ENCODE results near the gene FOXP3.

The FOXP3 gene

DNA sequence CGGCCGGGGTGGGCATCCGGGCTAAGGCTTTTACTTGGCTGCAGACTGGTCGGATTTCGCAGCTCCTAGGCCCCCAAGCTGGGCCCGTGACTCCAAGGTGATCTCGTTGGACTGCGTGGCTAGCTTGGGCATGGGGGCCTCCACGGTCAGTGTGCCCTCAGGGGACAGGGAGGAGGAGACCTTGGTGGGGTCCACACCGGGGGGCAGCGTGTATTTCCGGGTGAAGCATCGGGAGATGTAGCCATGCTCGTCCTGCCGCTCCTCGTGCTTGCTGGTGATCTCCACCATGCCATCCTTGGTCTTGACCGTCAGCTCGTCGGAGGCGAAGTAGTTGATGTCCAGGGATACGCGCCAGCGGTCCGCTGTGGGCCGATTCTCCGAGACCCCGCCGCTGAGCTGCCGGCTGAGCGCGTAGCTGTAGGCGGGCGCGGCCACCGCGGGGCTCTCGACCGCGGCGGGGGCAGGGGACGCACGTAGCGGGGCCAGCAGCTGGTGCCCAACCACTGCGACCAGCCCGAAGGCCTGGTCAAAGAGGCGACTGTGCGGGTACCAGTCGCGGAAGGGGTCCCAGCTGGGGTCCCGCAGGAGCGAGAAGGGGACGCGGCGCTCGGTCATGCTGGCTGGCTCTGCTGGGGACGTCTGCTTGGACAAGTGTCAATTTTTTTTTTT, 30.5 kb downstream of the FOXP3 start:
- TF ChIP-seq, protein P1, sequence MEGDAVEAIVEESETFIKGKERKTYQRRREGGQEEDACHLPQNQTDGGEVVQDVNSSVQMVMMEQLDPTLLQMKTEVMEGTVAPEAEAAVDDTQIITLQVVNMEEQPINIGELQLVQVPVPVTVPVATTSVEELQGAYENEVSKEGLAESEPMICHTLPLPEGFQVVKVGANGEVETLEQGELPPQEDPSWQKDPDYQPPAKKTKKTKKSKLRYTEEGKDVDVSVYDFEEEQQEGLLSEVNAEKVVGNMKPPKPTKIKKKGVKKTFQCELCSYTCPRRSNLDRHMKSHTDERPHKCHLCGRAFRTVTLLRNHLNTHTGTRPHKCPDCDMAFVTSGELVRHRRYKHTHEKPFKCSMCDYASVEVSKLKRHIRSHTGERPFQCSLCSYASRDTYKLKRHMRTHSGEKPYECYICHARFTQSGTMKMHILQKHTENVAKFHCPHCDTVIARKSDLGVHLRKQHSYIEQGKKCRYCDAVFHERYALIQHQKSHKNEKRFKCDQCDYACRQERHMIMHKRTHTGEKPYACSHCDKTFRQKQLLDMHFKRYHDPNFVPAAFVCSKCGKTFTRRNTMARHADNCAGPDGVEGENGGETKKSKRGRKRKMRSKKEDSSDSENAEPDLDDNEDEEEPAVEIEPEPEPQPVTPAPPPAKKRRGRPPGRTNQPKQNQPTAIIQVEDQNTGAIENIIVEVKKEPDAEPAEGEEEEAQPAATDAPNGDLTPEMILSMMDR (IDR thresholded peaks at IDR 0.05; ENCODE audit: low read depth, low read length, missing control alignments) = no peak
- in situ Hi-C loops (cut with HindIII; ENCODE audit: low pct_ligation_motif_present, low sequenced_read_pairs) = no loop called here

GRCh38 chrX:49233176-49233575, 31.3 kb downstream of the FOXP3 start, which contains the start of gene CACNA1F:
CACNA1F (minus strand) TSS chrX:49233340; CDS start chrX:49233309, 31 bp downstream.
- Histone ChIP-seq H3K27me3 (replicated peaks) (no peaks in the 10 kb centered on the region), H3K4me3 (ENCODE audit: low read depth, low read length) (no peak within 1 kb of the TSS), H3K27ac (no peak within 1 kb of the TSS), H3K36me3 (replicated peaks) (no peaks in the 10 kb centered on the region)
- TF ChIP-seq, protein P1 (IDR thresholded peaks at IDR 0.05; ENCODE audit: low read depth, low read length, missing control alignments) = no peak
- in situ Hi-C loops (cut with HindIII; ENCODE audit: low pct_ligation_motif_present, low sequenced_read_pairs) = no loop called here
- no peak for DNase-seq

More for the DNA sequence above, 30.5 kb downstream of the FOXP3 start:
- H3K27me3 ChIP-seq (replicated peaks) = no peaks in the 10 kb centered on the region
- H3K36me3 ChIP-seq (replicated peaks) = no peaks in the 10 kb centered on the region
- peak overlapping the region; percentile 12 for H3K4me3 ChIP-seq (ENCODE audit: low read depth, low read length)
- no peak for DNase-seq
- H3K27ac ChIP-seq = no peak overlapping the region

DNA sequence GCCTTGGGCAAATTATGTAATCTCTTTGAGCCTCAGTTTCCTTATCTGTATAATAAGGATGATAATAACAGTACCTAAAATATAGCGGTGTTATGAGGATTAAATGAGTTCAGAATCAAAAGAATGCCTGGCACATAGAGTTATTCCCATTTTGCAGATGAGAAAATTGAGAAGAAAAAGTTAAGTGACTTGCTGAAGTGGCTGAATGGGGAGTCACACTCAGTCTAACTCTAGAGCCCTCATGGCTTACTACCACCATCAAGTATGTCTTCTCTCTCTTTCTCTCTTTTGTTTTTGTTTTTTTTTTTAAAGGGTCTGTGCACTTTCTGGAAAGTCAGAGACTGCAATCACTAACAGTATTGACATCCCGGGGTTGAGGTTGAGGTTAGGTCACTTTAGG, 32.0 kb downstream of the FOXP3 start:
- TF ChIP-seq, protein P1 (IDR thresholded peaks at IDR 0.05; ENCODE audit: low read depth, low read length, missing control alignments) = no peak
- in situ Hi-C loops (cut with HindIII; ENCODE audit: low pct_ligation_motif_present, low sequenced_read_pairs) = no loop called here
- Histone ChIP-seq H3K4me3 (ENCODE audit: low read depth, low read length) (no peak overlapping the region), H3K27ac (no peak overlapping the region), H3K36me3 (replicated peaks) (no peaks in the 10 kb centered on the region), H3K27me3 (replicated peaks) (no peaks in the 10 kb centered on the region)
- DNase-seq = no peak

- no peaks in the 10 kb centered on the region for H3K36me3 ChIP-seq (replicated peaks)
- TF ChIP-seq, protein P1 (IDR thresholded peaks at IDR 0.05; ENCODE audit: low read depth, low read length, missing control alignments) = no peak
- no peak for DNase-seq
- no peak overlapping the region for H3K27ac ChIP-seq
- in situ Hi-C loops (cut with HindIII; ENCODE audit: low pct_ligation_motif_present, low sequenced_read_pairs) = no loop called here
- H3K27me3 ChIP-seq (replicated peaks) = no peaks in the 10 kb centered on the region
- no peak overlapping the region for H3K4me3 ChIP-seq (ENCODE audit: low read depth, low read length)
These were observed 33.0 kb downstream of the FOXP3 start for GRCh38 chrX:49231333-49232000.

DNA sequence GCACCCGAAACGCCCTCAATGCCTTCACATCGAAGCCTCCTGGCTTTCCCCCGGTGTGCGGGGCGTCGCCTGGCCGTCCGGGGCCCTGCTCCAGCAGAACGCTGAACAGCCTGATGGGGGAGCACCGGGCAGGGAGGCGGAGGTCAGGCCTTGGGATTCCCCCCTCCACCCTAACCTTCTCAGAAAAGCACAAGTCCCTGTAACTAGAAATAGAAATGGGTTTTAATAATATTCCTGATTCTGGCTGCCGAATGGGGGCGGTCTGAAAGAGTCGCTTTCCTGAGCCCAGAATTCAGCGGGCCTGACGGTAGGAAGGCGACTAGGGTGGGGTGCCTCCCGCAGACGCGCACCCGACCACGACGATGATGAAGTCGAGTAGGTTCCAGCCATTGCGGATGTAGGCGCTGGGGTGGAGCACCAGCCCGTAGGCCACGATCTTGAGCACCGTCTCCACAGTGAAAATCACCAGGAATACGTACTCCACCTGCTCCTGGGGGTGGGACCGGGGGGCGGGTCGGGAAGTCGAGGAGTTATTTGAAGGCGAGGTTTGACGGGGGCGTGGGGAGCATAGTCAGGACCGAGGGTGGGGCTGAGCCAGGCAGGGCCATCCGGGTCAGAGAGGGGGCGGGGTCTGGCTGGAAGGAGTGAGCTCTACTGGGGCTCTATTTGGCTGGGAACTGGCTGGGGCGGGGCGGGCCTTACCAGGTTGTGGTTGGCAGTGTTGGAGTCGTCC, 33.8 kb downstream of the FOXP3 start:
- H3K27ac ChIP-seq = no peak overlapping the region
- in situ Hi-C loops (cut with HindIII; ENCODE audit: low pct_ligation_motif_present, low sequenced_read_pairs) = no loop called here
- DNase-seq = no peak
- no peaks in the 10 kb centered on the region for H3K27me3 ChIP-seq (replicated peaks)
- H3K4me3 ChIP-seq (ENCODE audit: low read depth, low read length) = peak overlapping the region; percentile 30
- no peaks in the 10 kb centered on the region for H3K36me3 ChIP-seq (replicated peaks)
- TF ChIP-seq, protein P1 (IDR thresholded peaks at IDR 0.05; ENCODE audit: low read depth, low read length, missing control alignments) = peak; percentile 38
